Caco-2 (cell line): Measurements from ENCODE around the gene COA6. TPM values are rescaled to one million over a fixed set of nuclear protein-coding genes. Genes with fewer than 3 reads are reported as not detected.

Experiments used
- BruUV-seq: library from RNA; stranded (reverse); fragments of 400-500 nt; replicated peaks from 2 replicates; lab custom pipeline; 2021; lab: Mats Ljungman, UMichigan
- CTCF ChIA-PET: fragments of 300-600 bp; sonication (Branson Sonifier 250); formaldehyde crosslinking; loops from one replicate; lab custom pipeline; 2022; ENCODE audit warnings: antibody characterized with exemption; lab: Charles Lee
- POLR2A ChIA-PET: fragments of 300-600 bp; sonication (Branson Sonifier 250); formaldehyde crosslinking; loops from one replicate; lab custom pipeline; 2022; ENCODE audit warnings: antibody characterized with exemption; lab: Charles Lee
- DNase-seq, 2 experiments: peaks; one replicate each; pipeline versions ENCODE4 v3.0.0 to v3.0.0-alpha.2; 2020 to 2022
- H3K27me3 ChIP-seq: replicated peaks from 2 replicates; pipeline ENCODE4 v1.6.0; 2011; ENCODE audit warnings: low read length; ENCODE audit not compliant: control insufficient read depth, insufficient read depth
- H3K36me3 ChIP-seq: 2 replicates; pipeline ENCODE4 v1.5.1; 2011; ENCODE audit warnings: low read length; ENCODE audit not compliant: control insufficient read depth, insufficient read depth
- H3K4me1 ChIP-seq: fragments of 250-450 bp; sonication (Bioruptor Pico); 2 replicates; pipeline ENCODE4 v1.5.1; 2020; ENCODE audit warnings: mild to moderate bottlenecking
- H3K4me3 ChIP-seq: 2 replicates; pipeline ENCODE4 v1.5.1; 2011; ENCODE audit warnings: low read depth, mild to moderate bottlenecking, control low read depth, low read length
- H3K9me3 ChIP-seq: fragments of 250-450 bp; sonication (Bioruptor Pico); 2 replicates; pipeline ENCODE4 v1.5.1; 2020; ENCODE audit warnings: mild to moderate bottlenecking, moderate library complexity
- H3K27ac Mint-ChIP-seq: one replicate; pipeline ENCODE4 v1.8.0; 2022; ENCODE audit warnings: mixed read lengths; ENCODE audit not compliant: unreplicated experiment
- H3K27me3 Mint-ChIP-seq: one replicate; pipeline ENCODE4 v1.8.0; 2022; ENCODE audit warnings: mixed read lengths; ENCODE audit not compliant: insufficient read depth, unreplicated experiment
- H3K36me3 Mint-ChIP-seq: one replicate; pipeline ENCODE4 v1.8.0; 2022; ENCODE audit warnings: mild to moderate bottlenecking, mixed read lengths; ENCODE audit not compliant: insufficient read depth, unreplicated experiment
- H3K4me1 Mint-ChIP-seq: one replicate; pipeline ENCODE4 v1.8.0; 2022; ENCODE audit warnings: low read depth, mixed read lengths; ENCODE audit not compliant: unreplicated experiment
- H3K4me3 Mint-ChIP-seq: one replicate; pipeline ENCODE4 v1.8.0; 2022; ENCODE audit warnings: mild to moderate bottlenecking, moderate library complexity, mixed read lengths; ENCODE audit not compliant: unreplicated experiment
- H3K9me3 Mint-ChIP-seq: one replicate; pipeline ENCODE4 v1.8.0; 2022; ENCODE audit warnings: mixed read lengths; ENCODE audit not compliant: unreplicated experiment
- intact Hi-C: fragments of 100-400 bp; cut with micrococcal nuclease; formaldehyde crosslinking; loops from one replicate; pipeline ENCODE4 v1.10.0; 2022; ENCODE audit not compliant: unreplicated experiment
- total RNA-seq: library from RNA; stranded (reverse); gene quantifications from 2 replicates; pipeline ENCODE4 v1.2.3, GENCODE V29; 2022
- TF ChIP-seq, protein P1 (sequence below), 2 experiments: fragments of 200-600 bp in 1 of 2; IDR thresholded peaks; 1 replicate in 1 of 2; 2 replicates in 1 of 2; pipeline versions ENCODE4 v1.5.1 to v1.8.0; 2011 to 2022; ENCODE audit warnings: antibody characterized with exemption in 1 of 2, control low read depth in 1 of 2, inconsistent platforms in 1 of 2, low read depth in 1 of 2, low read length in 1 of 2, mild to moderate bottlenecking in 1 of 2, moderate library complexity in 1 of 2; ENCODE audit not compliant: insufficient read depth in 1 of 2, severe bottlenecking in 1 of 2, unreplicated experiment in 1 of 2

Gene COA6
- total RNA-seq, 1 experiment from 2014 or later, result 41.0 TPM

DNA sequence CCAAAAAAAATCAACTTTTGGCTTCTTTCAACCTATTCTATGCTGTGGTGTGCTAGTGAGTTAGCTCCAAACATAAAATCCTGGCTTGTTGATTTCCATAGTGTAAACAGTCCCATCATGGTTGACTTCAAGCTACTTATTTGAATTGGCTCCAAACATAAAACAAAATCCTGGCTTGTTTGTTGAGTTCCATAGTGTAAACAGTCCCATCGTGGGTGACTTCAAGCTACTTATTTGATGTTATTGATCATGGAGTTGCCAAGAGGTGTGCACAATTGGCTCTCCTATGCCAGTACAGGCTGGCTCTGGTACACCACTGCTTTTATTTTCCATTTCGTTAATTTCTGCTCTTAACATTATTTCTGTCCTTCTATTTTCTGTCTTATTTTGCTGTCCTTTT lies 1.8 kb upstream of the COA6 start:
- BruUV-seq, result no TSS peak
- no peaks in the 10 kb centered on the region for H3K9me3 Mint-ChIP-seq
- Histone ChIP-seq H3K36me3 (peaks cover 2% of the 10 kb centered on the region), H3K4me1 (0 out of 2 replicates have a peak, but pooled peaks cover 4% of the 10 kb centered on the region), H3K9me3 (no peaks in the 10 kb centered on the region), H3K27me3 (no peaks in the 10 kb centered on the region), H3K4me3 (no peak overlapping the region)
- POLR2A ChIA-PET, result no interaction called here
- TF ChIP-seq, protein P1, sequence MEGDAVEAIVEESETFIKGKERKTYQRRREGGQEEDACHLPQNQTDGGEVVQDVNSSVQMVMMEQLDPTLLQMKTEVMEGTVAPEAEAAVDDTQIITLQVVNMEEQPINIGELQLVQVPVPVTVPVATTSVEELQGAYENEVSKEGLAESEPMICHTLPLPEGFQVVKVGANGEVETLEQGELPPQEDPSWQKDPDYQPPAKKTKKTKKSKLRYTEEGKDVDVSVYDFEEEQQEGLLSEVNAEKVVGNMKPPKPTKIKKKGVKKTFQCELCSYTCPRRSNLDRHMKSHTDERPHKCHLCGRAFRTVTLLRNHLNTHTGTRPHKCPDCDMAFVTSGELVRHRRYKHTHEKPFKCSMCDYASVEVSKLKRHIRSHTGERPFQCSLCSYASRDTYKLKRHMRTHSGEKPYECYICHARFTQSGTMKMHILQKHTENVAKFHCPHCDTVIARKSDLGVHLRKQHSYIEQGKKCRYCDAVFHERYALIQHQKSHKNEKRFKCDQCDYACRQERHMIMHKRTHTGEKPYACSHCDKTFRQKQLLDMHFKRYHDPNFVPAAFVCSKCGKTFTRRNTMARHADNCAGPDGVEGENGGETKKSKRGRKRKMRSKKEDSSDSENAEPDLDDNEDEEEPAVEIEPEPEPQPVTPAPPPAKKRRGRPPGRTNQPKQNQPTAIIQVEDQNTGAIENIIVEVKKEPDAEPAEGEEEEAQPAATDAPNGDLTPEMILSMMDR (IDR thresholded peaks at IDR 0.05; ENCODE audit: insufficient read depth in 1 of 2, low read depth in 1 of 2, low read length in 1 of 2, severe bottlenecking in 1 of 2, unreplicated experiment in 1 of 2), result no peak
- CTCF ChIA-PET, result no interaction called here
- H3K4me3 Mint-ChIP-seq, result no peak overlapping the region
- H3K4me1 Mint-ChIP-seq, result no peaks in the 10 kb centered on the region
- DNase-seq, result no peak
- H3K36me3 Mint-ChIP-seq, result peaks cover 23% of the 10 kb centered on the region
- intact Hi-C loops, result no loop called here
- no peaks in the 10 kb centered on the region for H3K27me3 Mint-ChIP-seq
- H3K27ac Mint-ChIP-seq, result no peak overlapping the region

DNA sequence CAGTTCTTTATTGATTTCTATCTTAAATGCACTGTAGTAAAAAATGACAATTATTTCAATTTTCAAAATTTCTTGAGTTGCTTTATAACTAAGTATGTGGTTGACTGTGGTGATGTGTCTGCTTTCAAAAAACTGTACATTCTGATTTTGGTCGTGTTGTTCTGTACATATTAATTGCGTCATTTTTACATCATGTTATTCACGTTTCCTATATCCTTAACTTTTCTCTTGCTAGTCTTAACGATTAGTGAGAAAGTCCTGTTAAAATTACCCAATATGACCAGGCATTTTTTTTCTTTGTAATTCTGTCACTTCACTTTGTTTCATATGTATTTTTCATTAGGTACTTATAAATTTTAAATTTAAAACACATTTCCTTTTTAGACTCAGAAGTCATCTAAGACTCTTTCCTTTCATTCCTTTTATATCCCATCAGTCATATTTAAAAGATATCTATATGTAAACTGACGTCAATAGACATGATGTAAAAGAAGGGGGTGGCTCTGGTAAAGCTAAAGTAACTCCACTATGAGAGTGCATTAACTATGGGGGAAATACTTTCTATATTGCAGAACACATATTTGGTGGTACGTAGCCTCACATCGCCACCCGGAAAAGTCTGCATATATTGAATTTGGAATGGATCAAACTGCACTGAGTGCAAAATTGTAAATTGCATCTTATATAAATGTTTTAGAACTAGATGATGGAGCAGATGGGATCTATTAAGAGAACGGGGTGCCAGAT lies 1.1 kb upstream of the COA6 start:
- 0 out of 2 replicates have a peak, but pooled peaks cover 4% of the 10 kb centered on the region for H3K4me1 ChIP-seq
- peak overlapping the region; percentile 97 for H3K27ac Mint-ChIP-seq
- peak overlapping the region; percentile 99 for H3K4me3 Mint-ChIP-seq
- no peaks in the 10 kb centered on the region for H3K27me3 Mint-ChIP-seq
- intact Hi-C loops, result loop anchor here (2.0 kb wide), 2 partner anchors 15 to 107 kb away; partner anchors contain the start of gene TARBP1
- H3K4me1 Mint-ChIP-seq, result no peaks in the 10 kb centered on the region
- H3K27me3 ChIP-seq, result no peaks in the 10 kb centered on the region
- H3K36me3 ChIP-seq, result peaks cover 2% of the 10 kb centered on the region
- BruUV-seq, result no TSS peak
- no peaks in the 10 kb centered on the region for H3K9me3 Mint-ChIP-seq
- ChIA-PET CTCF (interaction anchor here (1.8 kb wide), 1 partner anchor 62 kb away, joined by 6 read pairs; no protein-coding TSS in a partner anchor), POLR2A (interaction anchor here (0.5 to 1.8 kb wide), 2 partner anchors 16 to 26 kb away, joined by 3 to 15 read pairs; no protein-coding TSS in a partner anchor)
- H3K9me3 ChIP-seq, result no peaks in the 10 kb centered on the region
- peaks cover 30% of the 10 kb centered on the region for H3K36me3 Mint-ChIP-seq
- DNase-seq, result no peak
- TF ChIP-seq, protein P1 (IDR thresholded peaks at IDR 0.05; ENCODE audit: insufficient read depth in 1 of 2, low read depth in 1 of 2, low read length in 1 of 2, severe bottlenecking in 1 of 2, unreplicated experiment in 1 of 2), result no peak
- H3K4me3 ChIP-seq, result peak overlapping the region; percentile 77

DNA sequence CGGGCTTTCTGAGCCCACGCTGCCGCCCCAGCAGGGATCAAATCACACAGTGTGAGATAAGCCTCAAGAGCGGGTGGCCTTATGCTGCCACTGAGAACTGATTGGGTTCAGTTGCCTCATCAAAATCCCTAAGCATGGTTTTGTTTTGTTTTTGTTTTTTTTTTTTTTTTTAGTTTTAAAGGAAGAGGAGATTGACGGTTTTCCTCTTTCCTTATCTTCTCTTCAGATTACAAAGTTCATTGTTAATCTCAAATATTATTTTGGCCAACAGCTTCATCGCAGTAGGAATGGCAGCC lies 651 bp downstream of the COA6 start:
- intact Hi-C loops, result loop anchor here (2.0 kb wide), 2 partner anchors 17 to 105 kb away; partner anchors contain the start of gene TARBP1
- Mint-ChIP-seq H3K27me3 (no peaks in the 10 kb centered on the region), H3K9me3 (no peaks in the 10 kb centered on the region), H3K4me3 (peak overlapping the region; percentile 99), H3K4me1 (no peaks in the 10 kb centered on the region), H3K27ac (peak overlapping the region; percentile 97), H3K36me3 (peaks cover 47% of the 10 kb centered on the region)
- POLR2A ChIA-PET, result interaction anchor here (0.6 to 1.8 kb wide), 6 partner anchors 10 to 602 kb away, joined by 3 to 15 read pairs (median 4); no protein-coding TSS in a partner anchor
- DNase-seq, result no peak
- Histone ChIP-seq H3K27me3 (no peaks in the 10 kb centered on the region), H3K4me3 (peak overlapping the region; percentile 77), H3K9me3 (no peaks in the 10 kb centered on the region), H3K36me3 (peaks cover 2% of the 10 kb centered on the region), H3K4me1 (0 out of 2 replicates have a peak, but pooled peaks cover 4% of the 10 kb centered on the region)
- TF ChIP-seq, protein P1 (IDR thresholded peaks at IDR 0.05; ENCODE audit: insufficient read depth in 1 of 2, low read depth in 1 of 2, low read length in 1 of 2, severe bottlenecking in 1 of 2, unreplicated experiment in 1 of 2), result no peak
- no TSS peak for BruUV-seq
- CTCF ChIA-PET, result interaction anchor here (0.6 to 1.8 kb wide), 5 partner anchors 51 to 262 kb away, joined by 3 to 6 read pairs (median 3); no protein-coding TSS in a partner anchor
